Stimulated activated CD8-positive, alpha-beta memory T cell treated with anti-CD3 and anti-CD28 coated beads, Interleukin-7, amount 100 ng/mL, for 24 hours (primary cell): ENCODE results near the gene PCLO.

Source experiments
- DNase-seq: peaks from one replicate; pipeline ENCODE4 v3.0.0-alpha.2; 2020; ENCODE audit warnings: low read depth

Gene PCLO

DNA sequence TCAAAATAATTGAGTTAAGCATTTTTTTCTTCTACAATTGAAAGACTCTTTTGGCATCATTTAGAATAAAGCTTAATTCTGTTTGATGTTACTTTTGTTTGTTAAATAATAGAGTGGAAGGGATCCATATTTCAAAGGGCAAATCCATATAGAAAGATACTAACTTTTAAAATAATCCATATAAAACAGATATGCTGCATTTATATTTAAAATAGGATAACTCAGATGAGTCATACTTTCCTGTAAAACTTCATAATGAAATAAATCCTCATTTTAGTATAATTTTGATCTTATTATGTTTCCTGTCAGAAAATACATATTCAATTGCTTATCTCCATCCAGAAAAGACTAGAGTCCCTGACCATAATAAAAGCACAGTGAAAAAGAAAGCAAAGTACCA lies 323.6 kb downstream of the PCLO start:
- DNase-seq: no peak

DNA sequence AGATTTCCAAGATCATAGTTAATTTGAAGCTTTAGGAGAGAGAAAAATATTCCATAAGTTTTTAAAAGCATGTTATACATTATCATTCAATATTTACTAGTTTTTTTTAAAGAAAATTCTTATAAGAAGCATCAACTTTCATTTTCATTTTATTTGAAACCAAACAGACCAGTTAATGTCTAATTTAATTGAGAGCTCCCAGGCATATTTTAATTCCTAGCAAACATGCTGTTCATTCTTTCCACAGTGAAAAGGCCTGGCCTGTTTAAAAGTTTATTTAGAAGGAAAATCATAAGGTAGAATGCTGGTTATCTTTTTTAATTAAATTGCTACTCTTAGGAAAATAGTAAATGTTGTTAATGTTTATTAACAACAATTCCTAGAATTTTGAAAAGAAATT lies 324.4 kb downstream of the PCLO start:
- no peak for DNase-seq

DNA sequence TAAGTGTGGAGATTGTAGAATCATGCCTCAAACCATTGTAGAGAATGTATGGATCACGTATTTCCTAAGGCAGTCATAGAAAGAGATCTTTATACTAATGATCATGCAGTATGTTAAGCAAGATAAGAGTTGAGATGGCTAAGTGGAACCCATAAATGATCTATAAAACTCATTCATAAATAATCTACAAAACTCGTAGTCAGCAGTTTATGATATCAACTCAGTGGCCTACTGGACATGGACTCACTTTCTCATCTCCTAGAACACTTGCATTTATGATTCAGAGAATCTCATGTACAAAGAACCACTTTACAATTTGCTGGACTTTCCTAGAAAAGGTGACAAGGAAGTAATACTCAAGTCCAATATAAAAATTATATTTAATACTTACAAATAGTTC lies 339.6 kb downstream of the PCLO start:
- no peak for DNase-seq

DNA sequence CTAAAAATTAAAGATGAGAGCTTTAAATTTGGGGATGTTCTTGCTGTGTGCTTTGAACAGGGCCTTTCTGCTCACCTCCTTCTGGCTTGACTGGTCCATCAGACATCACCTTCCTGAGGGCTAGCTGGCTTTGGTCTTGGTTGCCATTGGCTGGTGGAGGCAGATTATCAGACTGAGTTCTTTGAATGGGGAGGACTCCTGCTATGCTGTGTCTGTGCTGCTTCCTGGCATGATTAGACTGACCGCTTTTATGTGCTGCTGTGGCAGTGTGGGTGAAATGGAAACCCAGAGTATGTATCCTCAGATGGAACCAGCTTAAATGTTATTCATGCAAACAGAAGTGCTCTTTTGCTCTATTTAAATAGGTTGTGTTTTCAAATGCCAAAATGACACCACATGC lies 341.6 kb downstream of the PCLO start:
- no peak for DNase-seq

DNA sequence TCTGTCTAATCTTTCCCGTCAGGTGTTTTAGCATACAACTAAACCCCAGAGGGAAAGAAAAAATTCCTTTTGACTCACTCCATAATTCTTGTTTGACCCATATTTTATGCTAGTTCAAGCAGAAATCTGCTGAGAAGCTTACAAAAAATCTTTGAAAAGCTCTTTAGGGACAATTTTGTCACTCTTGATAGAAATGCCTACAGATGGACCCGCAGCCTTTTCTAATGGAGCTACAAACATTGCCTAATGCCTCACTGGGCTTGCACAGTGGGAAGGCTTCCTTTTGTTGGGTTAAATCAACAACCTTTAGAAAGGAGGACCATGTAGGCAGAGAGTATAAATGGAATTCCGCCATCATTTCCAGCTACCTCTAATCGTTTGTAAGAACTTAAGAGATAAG lies 344.5 kb downstream of the PCLO start:
- DNase-seq: no peak

DNA sequence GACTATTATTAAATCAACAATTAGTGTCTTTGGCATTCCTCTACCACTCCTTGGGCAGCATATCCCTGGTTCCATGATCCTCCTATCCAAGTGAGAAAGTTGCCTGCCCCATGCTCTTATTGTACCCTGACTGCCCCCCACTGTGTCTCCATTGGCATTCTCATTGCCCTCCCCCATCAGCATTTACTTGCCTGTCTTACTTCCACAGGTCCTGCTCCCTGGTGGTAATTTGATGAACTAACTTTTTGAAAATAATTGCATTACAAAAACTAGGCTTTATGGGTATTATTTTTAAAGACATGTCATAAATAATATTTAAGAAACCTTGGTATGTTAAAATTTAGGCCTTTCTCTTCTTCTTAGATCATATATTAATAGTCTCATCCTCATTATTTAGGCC lies 346.4 kb downstream of the PCLO start:
- no peak for DNase-seq

DNA sequence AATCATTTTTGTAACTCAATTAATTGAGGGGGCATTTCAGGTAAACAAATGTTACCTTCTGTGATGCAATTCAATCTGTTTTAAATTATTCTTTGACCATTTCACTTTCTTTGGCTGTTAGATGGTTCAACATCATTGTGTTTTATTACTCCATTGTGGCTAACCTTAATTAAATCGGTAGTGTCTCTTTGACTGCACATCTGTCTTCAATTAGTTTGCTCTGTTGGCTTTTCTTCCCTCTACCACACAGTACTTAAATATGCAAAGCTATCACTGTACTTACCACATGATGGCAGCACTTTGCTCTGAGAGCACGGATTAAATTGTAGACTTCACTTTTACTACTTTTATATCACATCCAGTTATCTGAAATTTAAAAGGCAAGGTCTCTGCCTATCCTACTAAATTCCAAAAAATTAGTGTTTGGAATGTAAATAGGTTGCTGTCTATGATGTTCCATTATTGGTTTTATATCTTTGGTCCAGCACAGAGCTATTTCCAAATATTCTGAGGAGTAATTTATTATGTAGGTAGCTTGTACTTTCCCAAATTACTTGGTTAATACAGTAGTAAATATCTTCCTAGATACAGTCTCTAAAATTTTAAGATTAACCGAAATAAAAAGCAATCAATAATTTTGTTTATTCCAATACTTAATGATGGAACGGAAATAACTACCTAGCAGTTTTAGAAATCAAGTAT lies 352.0 kb downstream of the PCLO start:
- DNase-seq: no peak

DNA sequence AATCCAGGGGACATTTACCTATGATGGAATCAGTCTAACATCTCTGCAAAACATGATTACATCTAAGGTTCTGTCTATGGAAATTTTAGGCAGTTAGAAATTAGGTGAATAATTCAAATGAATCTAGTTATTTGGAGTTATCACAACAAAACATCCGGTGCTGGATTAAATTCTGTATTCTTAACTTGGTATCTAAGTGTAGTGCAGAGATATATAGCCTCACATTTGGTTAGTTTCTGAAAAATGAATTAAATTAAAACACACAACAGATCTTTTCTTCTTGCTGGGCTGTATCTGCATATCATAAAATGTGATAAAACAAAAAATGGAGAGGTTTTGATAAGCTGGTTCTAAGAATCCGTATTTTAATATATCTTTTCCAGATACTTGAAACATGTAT lies 354.1 kb downstream of the PCLO start:
- no peak for DNase-seq

DNA sequence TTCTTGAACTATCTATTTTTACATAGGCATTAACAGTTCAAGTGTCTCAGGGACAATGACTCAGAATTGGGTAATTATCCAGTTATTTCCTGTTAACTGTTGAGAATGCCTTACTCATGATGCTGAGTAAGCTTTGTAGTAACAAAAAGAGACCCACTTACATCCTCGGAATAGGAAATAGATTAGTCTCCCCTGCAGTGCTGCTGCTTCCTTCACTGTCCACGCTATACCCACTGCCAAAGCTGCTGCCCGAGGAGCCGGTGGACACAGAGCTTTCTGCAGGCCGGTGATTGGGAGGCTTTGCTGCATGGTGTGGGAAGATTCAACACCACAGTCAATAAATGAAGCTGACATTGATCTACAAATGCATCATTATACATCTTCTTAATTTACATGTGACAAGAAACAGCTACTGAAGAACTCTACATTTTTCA lies 357.1 kb downstream of the PCLO start:
- DNase-seq: no peak

DNA sequence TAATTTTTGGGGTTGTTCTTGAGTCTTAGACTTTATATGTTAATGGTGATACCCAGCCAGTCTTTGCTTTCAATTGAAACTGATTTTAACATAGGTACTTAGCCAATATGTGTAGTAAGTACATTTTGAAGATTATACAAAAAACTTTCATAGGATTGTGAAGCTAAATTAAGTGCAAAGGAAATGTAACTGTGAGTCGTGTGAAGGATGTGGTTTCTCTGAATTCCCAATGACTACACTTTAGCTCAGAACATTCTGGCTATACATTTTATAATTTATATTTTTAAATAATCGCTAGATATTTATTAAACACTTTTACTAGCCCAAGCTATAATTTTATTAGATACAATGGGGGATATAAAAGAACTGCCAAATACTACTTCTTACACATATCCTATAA lies 359.3 kb downstream of the PCLO start:
- DNase-seq: no peak

DNA sequence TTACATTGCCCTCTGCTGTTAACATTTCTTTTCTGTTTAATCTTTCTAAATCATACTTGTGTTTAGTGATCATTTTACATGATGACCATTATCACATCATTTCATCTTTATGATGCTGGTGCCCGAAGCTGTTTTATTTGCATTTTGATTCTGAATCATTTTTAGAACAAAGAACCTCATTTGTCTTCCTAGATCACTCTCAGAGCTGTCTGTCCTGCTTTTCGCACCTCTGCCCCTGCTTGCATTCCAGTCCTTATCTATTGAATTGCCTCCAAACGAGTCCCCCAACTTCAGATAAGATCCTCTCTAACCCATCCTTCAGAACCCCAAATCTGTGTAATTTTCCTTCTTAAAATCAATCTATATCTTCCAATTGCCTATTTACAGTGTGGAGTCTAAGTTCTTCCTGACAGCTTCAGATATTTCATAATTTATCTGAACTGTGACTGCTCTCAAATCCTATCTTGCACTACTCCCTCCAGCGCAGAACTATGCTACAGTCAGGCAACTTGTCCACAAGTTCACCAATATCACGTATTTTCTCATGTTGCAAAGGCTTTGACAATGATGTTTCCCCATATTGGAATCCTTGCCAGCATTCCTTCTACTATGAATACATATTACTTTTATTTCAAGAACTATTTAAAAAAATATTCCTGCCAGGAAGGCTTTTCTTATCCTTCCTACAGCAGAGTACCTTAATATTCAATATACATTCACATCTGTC lies 372.6 kb downstream of the PCLO start:
- no peak for DNase-seq

DNA sequence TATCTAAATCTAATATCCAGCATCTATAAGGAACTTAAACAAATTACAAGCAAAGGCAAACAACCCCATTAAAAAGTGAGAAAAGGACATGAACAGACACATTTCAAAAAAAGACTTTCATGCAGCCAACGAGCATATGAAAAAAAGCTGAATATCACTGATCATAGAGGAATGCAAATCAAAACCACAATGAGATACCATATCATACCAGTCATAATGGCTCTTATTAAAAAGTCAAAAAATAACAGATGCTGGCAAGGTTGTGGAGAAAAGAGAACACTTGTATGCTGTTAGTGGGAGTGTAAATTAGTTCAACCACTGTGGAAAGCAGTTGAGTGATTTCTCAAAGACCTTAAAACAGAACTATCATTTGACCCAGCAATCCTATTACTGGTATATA lies 384.7 kb downstream of the PCLO start:
- no peak for DNase-seq

DNA sequence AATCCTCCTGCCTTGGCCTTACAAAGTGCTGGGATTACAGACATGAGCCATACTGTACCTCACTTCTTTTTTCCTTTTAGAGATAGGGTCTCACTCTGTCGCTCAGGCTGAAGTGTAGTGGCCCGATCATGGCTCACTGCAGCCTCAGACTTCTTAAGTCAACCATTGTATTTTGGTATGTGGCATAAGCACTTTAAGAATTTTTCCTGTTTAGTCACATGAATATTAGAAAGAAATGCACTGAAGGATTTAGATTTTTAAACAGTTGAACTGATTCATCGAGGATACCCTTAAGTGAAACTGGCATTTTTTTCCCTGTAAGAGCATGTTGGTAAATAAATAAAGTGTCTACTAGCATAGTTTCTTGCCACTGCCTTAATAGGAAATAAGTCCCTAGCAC lies 399.8 kb downstream of the PCLO start:
- no peak for DNase-seq

DNA sequence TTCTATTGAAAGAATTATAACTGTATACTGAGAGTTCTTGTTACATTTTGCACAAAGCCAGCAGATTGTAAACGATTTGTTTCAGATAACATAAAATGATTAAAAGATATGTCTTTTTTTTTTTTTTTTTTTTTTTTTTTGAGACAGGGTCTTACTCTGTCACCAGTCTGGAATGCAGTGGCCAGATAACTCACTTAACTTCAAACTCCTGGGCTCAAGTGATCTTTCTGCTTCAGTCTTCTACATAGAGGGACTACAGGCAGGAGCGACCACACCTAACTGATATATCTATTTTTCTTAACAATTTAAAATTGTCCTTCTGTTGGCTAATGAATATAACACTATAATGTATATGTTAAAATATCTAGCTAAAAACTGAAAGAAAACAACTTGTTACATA lies 401.9 kb downstream of the PCLO start:
- DNase-seq: no peak

DNA sequence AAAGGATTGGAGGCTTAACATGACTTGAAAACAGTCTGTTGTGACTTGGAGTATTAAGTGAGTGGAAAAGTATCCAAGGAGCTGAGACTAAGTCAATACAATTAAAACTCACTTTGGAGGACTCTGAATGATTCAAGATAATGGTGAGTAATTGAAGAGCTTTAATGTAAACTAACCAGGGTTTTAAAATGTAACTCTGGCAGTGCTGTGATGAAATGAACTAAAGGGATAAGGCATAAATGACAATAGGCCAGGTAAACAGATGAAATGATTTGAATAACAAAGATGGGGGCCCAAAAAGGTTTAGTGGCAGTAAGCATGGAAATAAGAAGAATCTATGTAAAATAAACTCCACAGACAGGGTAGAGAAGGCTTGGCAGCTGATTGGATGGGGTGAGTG lies 402.6 kb downstream of the PCLO start:
- no peak for DNase-seq

DNA sequence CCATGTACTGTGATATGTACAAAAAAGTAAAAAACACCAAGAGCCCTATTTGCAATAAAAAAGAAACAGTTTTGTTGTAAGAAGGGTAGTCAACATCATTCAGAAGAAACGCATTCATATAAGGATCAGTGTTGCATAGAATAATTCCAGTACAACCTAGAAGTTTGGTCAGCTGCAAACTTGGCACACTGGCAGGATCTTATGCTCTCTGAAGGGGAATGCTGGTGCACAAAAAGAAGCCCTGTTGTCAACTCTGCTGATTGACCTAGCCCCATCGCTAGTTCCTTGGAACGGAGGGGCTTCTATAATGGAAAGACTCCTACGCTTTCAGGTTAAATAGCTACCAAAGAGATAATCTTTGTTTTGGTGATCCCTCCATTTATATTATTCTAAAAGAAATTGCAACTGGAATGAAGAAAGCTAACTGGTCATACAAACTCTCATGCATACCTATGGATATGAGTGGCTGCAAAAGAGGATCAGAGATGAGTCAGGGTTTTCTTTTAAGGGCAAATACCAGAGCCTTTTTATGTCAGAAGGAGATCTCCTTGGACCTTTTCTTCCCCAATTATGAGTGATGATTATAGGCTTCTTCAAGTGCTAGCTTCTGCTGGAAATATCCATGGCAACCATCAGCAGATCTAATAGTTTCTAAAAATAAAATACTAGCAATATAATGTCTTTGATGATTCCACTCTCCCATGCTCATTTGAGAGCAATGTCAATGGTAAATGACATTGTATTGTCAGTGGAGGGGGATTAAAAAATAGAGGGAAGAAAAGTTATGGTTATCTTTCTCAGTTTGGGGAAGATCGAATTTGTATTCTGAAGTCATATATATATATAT lies 406.8 kb downstream of the PCLO start:
- no peak for DNase-seq

DNA sequence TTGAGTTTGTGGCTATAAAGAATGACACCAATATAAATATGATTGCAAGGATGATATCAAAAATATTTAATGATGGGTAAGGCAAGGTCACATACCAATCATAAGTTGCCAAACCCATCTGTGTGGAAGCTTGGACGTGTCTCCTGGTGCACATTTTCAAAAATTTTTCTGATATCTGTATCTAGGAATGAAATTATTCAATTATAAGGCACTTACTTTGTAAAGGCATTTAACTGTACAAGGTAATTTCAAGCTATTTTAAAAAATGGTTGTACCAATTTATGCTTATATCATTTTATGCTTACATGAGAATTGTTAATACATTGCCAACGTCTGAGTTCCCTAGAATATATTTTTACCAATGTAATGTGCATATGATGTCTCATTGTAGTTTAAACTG lies 412.7 kb downstream of the PCLO start:
- DNase-seq: no peak

DNA sequence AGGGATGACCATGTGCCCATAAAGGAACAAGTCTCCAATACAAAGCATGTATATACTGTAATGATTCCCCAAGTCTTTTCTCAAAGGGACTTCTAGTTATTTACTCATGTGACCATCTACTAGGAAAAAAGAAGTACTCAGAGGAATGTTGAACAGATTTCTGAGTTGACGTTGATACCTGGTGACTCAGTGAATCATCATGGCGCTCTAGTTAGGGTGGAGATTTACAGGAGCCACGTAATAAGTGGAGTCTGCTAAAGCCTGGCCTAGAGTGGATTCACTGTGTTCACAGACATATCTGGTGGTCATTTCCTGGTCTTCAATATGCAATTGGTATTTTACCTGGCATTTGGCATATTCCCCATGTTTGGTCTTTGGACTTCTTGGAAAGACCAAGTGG lies 416.9 kb downstream of the PCLO start:
- DNase-seq: no peak

DNA sequence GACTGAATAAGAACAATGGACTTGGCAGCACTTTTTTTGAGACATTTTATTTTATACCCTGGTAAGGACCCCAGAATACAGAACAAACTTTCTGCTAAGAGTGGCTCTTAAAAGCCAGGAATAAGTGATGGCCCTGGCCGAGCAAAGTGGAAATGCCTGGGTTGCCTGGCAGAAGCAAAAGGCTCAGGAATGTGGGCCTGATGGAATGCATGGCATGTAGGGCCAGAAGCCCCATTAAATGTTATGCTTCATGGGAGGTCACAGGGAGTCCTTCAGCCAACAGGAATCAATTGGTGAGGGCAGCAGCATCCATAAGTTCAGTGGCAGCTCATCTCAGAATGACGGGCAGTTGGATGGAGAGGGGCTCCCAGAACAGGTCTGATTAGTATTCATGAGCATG lies 417.6 kb downstream of the PCLO start:
- no peak for DNase-seq

DNA sequence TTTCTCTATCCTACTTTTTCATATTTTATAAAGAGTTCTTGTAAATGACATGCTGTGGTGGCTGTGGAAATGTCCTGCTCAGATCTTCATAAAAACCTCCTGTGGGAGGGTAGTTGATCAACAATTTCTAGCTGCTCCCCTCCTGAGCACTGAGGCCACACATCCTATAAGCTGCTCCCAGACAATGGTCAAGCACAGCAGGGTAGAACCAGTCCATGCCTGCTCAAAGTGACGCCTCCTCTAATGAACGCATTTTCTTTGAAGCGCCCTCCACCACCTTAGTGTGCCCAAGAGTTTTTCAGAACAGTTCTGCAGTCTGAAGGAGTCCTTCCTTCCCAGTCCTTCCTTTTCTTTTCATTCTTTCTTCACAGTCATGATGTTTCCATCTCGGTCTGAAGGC lies 420.5 kb downstream of the PCLO start:
- DNase-seq: no peak

DNA sequence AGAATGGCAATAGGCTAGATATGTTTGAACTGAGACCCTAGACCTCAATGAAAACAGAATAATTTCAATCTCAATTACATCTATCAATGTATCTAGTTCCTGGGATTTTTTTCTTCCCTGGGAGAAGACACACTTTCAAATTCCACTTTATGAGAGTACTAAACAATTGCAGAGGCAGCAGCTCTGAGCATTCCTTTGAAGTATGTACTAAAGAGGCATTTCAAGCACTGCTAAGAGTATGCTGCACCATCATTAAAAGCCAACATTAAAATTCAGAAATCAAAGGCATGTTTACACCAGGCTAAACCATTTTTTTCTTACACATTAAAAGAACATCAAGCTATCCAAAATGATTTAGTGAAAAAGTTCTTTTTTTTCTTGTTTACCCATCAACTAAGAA lies 421.2 kb downstream of the PCLO start:
- no peak for DNase-seq

DNA sequence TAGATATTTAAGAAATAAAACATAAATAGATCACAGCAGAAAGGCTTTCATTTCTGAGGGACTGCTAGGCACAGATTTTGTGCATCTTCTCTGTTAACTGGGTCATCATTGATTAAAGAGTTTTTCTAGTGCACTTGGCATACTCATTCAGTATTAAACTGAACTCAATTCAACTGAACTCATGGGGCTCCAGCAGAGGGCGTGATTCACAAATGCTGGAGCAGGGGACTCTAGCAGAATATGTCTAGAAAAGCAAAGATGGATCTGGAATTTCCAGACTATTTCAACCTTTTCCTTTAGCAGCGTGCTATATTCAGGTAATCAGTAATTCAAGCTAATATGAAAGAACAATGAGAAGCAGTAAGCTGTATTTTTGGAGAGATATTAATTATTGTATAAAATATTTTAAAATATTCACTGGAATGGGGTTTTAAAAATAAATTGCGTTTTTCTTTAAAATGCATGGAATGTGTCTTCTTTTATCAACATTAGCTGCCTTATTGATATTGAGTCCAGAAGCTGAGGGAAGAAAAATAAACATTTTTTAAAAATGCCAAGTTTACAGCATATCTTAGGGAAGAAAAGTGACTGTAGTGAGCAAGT lies 422.3 kb downstream of the PCLO start:
- no peak for DNase-seq

DNA sequence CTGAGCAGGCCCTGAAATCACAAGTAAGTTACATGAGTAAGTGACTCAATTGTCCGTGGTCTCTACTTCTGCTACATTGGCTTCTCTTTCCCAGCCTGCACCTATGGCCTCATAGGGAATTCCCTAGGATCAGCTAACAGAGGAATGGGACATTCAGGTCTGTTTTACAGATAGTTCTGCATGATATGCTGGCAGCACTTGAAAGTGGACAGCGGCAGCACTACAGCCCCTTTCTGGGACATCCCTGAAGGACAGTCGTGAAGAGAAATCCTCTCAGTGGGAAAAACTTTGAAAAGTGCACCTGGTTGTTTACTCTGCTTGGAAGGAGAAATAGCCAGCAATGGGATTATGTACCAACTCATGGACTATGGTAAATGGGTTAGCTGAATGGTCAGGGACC lies 426.1 kb downstream of the PCLO start:
- no peak for DNase-seq
